VCaP (cell line): ENCODE results near the gene C3orf85.

Experiments
- H3K27ac ChIP-seq: fragments of 450-650 bp; 2 replicates; pipeline ENCODE4 v1.5.1; 2017
- TF ChIP-seq, protein P1 (sequence below): fragments of 450-650 bp; conservative IDR thresholded peaks from 2 replicates; pipeline ENCODE4 v1.5.1; 2017; ENCODE audit warnings: mild to moderate bottlenecking, moderate library complexity

The C3orf85 gene

GRCh38 chr3:109175411-109175810 lies 38.9 kb downstream of the C3orf85 start:
- TF ChIP-seq, protein P1, sequence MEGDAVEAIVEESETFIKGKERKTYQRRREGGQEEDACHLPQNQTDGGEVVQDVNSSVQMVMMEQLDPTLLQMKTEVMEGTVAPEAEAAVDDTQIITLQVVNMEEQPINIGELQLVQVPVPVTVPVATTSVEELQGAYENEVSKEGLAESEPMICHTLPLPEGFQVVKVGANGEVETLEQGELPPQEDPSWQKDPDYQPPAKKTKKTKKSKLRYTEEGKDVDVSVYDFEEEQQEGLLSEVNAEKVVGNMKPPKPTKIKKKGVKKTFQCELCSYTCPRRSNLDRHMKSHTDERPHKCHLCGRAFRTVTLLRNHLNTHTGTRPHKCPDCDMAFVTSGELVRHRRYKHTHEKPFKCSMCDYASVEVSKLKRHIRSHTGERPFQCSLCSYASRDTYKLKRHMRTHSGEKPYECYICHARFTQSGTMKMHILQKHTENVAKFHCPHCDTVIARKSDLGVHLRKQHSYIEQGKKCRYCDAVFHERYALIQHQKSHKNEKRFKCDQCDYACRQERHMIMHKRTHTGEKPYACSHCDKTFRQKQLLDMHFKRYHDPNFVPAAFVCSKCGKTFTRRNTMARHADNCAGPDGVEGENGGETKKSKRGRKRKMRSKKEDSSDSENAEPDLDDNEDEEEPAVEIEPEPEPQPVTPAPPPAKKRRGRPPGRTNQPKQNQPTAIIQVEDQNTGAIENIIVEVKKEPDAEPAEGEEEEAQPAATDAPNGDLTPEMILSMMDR, result no peak
- no peak overlapping the region for H3K27ac ChIP-seq

DNA sequence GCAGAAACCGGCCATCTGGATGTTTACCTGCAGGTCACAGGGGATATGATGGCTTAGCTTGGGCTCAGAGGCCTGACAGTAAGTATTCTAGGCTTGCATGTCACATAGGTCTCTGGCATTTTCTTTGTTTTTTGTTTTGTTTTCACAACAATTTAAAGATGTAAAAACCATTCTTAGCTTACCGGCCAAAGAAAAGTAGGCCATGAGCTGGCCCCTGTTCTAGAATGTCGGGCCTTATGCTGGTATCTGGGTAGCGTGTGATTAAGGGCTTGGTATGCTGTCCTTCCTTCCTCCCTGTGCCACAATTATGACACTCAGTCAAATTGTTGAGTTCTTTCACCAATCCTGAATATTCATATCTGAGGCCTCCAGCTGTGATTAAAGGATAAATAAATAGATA lies 40.2 kb downstream of the C3orf85 start:
- no peak overlapping the region for H3K27ac ChIP-seq
- TF ChIP-seq, protein P1, result no peak

DNA sequence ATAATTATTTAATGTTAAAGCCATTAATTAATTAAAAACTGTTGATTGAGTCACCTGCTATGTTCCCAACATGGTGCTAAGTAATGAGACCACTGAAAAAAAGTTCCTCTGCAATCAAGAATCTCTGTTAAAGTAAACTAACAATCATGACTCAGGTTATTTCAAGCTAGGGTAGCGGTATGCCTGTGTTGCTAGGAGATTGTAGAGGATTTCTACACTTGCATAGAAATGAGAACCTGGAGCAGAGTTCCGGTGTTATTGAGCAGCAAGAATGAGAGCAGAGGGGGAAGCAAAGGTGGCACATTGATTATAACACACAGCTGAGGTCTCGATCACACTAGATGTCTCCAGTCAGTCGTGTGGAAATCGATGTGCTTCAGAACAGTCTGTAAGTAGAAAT lies 41.4 kb downstream of the C3orf85 start:
- H3K27ac ChIP-seq, result no peak overlapping the region
- TF ChIP-seq, protein P1, result no peak

DNA sequence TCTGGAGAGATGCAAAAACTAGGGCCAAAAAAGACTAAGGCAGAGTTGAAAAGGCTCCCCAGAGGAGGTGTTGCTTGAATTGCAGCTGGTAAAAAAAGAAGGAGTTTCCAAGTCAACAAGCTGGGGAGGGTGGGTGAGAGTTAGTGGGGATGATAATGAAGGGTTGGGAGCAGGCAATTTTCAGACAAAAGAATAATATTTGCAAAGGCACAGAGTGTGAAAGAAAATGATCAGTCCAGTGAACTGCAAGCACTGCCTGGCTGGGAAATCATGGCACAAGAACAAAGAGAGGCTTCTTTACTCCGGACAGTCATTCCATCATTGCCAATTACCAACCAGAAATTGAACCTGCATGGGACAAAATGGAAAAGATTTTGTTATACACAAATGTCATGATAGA lies 42.2 kb downstream of the C3orf85 start:
- TF ChIP-seq, protein P1, result no peak
- no peak overlapping the region for H3K27ac ChIP-seq

DNA sequence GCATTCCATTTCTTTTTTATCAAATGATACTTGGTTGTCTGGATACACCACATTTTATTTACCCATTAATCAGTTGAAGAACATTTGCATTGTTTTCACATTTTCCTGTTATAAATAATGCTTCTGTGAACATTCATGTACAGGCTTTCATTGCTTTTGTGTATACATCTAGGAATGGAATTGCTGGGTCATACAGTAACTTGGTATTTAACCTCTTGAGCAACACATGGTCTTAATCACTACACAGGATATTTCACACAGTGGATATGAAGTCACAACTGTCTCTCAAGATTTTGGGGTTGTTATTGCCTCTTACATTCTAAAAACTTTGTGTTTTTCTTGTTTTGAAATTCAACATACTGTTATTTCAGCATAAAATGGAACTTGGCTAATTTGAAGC lies 48.2 kb downstream of the C3orf85 start:
- TF ChIP-seq, protein P1, result no peak
- no peak overlapping the region for H3K27ac ChIP-seq

DNA sequence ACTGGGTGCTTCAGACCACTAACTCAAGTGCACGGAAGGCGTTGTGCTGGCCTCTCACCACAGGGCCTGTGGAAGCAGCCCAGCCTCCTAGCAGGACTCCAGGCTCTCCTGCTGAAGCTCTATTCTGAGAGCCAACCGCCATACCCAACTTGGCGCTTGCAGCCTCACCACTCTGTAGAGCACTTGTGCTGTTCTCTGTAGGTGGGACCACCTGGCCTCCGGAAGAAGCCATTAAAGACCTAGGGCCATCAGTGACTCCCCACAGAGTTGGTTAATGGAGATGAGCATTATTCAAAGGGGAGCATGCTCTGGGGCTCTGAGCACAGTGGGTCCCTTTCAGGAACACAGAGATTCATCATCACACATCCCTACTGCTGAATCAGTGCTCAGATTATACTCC lies 50.9 kb downstream of the C3orf85 start:
- H3K27ac ChIP-seq, result no peak overlapping the region
- TF ChIP-seq, protein P1, result no peak

- no peak overlapping the region for H3K27ac ChIP-seq
Observed at GRCh38 chr3:109188741-109189140, 52.2 kb downstream of the C3orf85 start.

More at GRCh38 chr3:109188741-109189140, 52.2 kb downstream of the C3orf85 start:
- TF ChIP-seq, protein P1, result no peak
